Osteoblast (primary cell): ENCODE data around the gene CENPF. TPM values are rescaled to one million over a fixed set of nuclear protein-coding genes. Genes with fewer than 3 reads are reported as not detected.

ENCODE experiments used
- DNase-seq: peaks from one replicate; pipeline ENCODE4 v3.0.0; 2011; ENCODE audit warnings: low spot score, mixed read lengths; ENCODE audit not compliant: insufficient read length; ENCODE audit errors: missing footprints
- H2AFZ ChIP-seq: 2 replicates; pipeline ENCODE4 v1.6.0; 2011; ENCODE audit warnings: mild to moderate bottlenecking, low read length
- H3K27ac ChIP-seq: 2 replicates; pipeline ENCODE4 v1.5.1; 2011; ENCODE audit warnings: mild to moderate bottlenecking, low read depth, low read length, moderate library complexity
- H3K27me3 ChIP-seq: 2 replicates; pipeline ENCODE4 v1.6.0; 2012; ENCODE audit warnings: mild to moderate bottlenecking, control low read depth, inconsistent platforms, low read length, moderate library complexity; ENCODE audit not compliant: insufficient read depth
- H3K36me3 ChIP-seq: 2 replicates; pipeline ENCODE4 v1.5.1; 2011; ENCODE audit warnings: mild to moderate bottlenecking, low read length, control low read depth, moderate library complexity; ENCODE audit not compliant: insufficient read depth
- H3K4me1 ChIP-seq: 2 replicates; pipeline ENCODE4 v1.5.1; 2011; ENCODE audit warnings: mild to moderate bottlenecking, low read length, control low read depth, moderate library complexity; ENCODE audit not compliant: insufficient read depth
- H3K4me2 ChIP-seq: 2 replicates; pipeline ENCODE4 v1.6.0; 2011; ENCODE audit warnings: mild to moderate bottlenecking, low read length; ENCODE audit not compliant: insufficient read depth
- H3K4me3 ChIP-seq: fragments of 200-600 bp; sonication (generic); 3 replicates; pipeline ENCODE4 v1.5.1; 2012; ENCODE audit warnings: mild to moderate bottlenecking, low read length, inconsistent platforms; ENCODE audit not compliant: insufficient read depth
- H3K79me2 ChIP-seq: 2 replicates; pipeline ENCODE4 v1.6.0; 2012; ENCODE audit warnings: mild to moderate bottlenecking, low read length, control low read depth, inconsistent platforms; ENCODE audit not compliant: insufficient read depth
- H3K9me3 ChIP-seq: 2 replicates; pipeline ENCODE4 v1.5.1; 2011; ENCODE audit warnings: low read depth, low read length, control low read depth
- H4K20me1 ChIP-seq: 2 replicates; pipeline ENCODE4 v1.6.0; 2012; ENCODE audit warnings: mild to moderate bottlenecking, low read length, control low read depth; ENCODE audit not compliant: insufficient read depth
- CTCF ChIP-seq: IDR thresholded peaks from 2 replicates; pipeline ENCODE4 v1.5.1; 2011; ENCODE audit warnings: mild to moderate bottlenecking, low read depth, low read length, moderate library complexity; ENCODE audit errors: extremely low read depth
- total RNA-seq: library from RNA; depleted of rRNA; stranded (reverse); fragments of >200 nt; gene quantifications from 2 replicates; pipeline ENCODE4 v1.2.3, GENCODE V29; 2012

Gene CENPF
- total RNA-seq, 1 donor = 8.3 TPM

GRCh38 chr1:214683621-214684020 lies 80.6 kb downstream of the CENPF start:
- Histone ChIP-seq H3K36me3 (no peaks in the 10 kb centered on the region), H3K4me1 (no peaks in the 10 kb centered on the region), H3K79me2 (no peaks in the 10 kb centered on the region), H4K20me1 (no peaks in the 10 kb centered on the region), H3K4me3 (no peak overlapping the region), H3K9me3 (no peaks in the 10 kb centered on the region), H3K27ac (no peak overlapping the region), H2AFZ (no peak overlapping the region), H3K27me3 (no peaks in the 10 kb centered on the region), H3K4me2 (no peak overlapping the region)
- no peak for DNase-seq
- TF ChIP-seq CTCF = no peak

- H3K27me3 ChIP-seq = no peaks in the 10 kb centered on the region
- H2AFZ ChIP-seq = no peak overlapping the region
- no peak for DNase-seq
- H3K9me3 ChIP-seq = no peaks in the 10 kb centered on the region
- TF ChIP-seq CTCF = no peak
- H3K4me3 ChIP-seq = no peak overlapping the region
- no peaks in the 10 kb centered on the region for H4K20me1 ChIP-seq
- H3K36me3 ChIP-seq = no peaks in the 10 kb centered on the region
- H3K4me2 ChIP-seq = no peak overlapping the region
- H3K27ac ChIP-seq = no peak overlapping the region
- H3K4me1 ChIP-seq = no peaks in the 10 kb centered on the region
- no peaks in the 10 kb centered on the region for H3K79me2 ChIP-seq
Measured at GRCh38 chr1:214685906-214686305, 82.9 kb downstream of the CENPF start.

- H3K4me1 ChIP-seq = no peaks in the 10 kb centered on the region
- H3K27me3 ChIP-seq = no peaks in the 10 kb centered on the region
- H3K9me3 ChIP-seq = no peaks in the 10 kb centered on the region
- DNase-seq = no peak
- no peaks in the 10 kb centered on the region for H3K79me2 ChIP-seq
- H3K4me2 ChIP-seq = no peak overlapping the region
- no peak overlapping the region for H3K4me3 ChIP-seq
- H2AFZ ChIP-seq = no peak overlapping the region
- TF ChIP-seq CTCF = no peak
- H3K36me3 ChIP-seq = no peaks in the 10 kb centered on the region
- H4K20me1 ChIP-seq = no peaks in the 10 kb centered on the region
- H3K27ac ChIP-seq = no peak overlapping the region
Measured at GRCh38 chr1:214686497-214686896, 83.5 kb downstream of the CENPF start.

GRCh38 chr1:214688891-214689290 lies 85.9 kb downstream of the CENPF start:
- Histone ChIP-seq H3K4me2 (no peak overlapping the region), H3K27ac (no peak overlapping the region), H3K4me3 (no peak overlapping the region), H3K27me3 (no peaks in the 10 kb centered on the region), H3K36me3 (no peaks in the 10 kb centered on the region), H2AFZ (no peak overlapping the region), H3K9me3 (no peaks in the 10 kb centered on the region), H4K20me1 (no peaks in the 10 kb centered on the region), H3K79me2 (no peaks in the 10 kb centered on the region), H3K4me1 (no peaks in the 10 kb centered on the region)
- DNase-seq = no peak
- no peak for TF ChIP-seq CTCF
